Omental fat pad (tissue), 4 donors: Measurements from ENCODE around the gene CAMSAP2. TPM values are rescaled to one million over a fixed set of nuclear protein-coding genes. Genes with fewer than 3 reads are reported as not detected.

Experiments used
- ATAC-seq: fragments of 150-250 bp; one replicate; pipeline ENCODE4 v1.9.1; 2016; ENCODE audit warnings: mild to moderate bottlenecking, moderate library complexity; ENCODE audit not compliant: low FRiP score
- DNase-seq: peaks from one replicate; pipeline ENCODE4 v3.0.0-alpha.2; 2019; ENCODE audit warnings: low spot score
- total RNA-seq, 4 donors: library from RNA; depleted of rRNA; stranded (reverse); fragments of >200 nt; gene quantifications; one replicate each; pipeline ENCODE4 v1.1.0, GENCODE V29; 2016
- TF ChIP-seq, protein P1 (sequence below), 3 donors: fragments of 450-650 bp; IDR thresholded peaks; one replicate each; pipeline ENCODE4 v1.5.1; 2016 to 2017; ENCODE audit warnings: antibody characterized with exemption in 3 of 3, mild to moderate bottlenecking in 3 of 3, moderate library complexity in 2 of 3

Gene CAMSAP2
- total RNA-seq, 4 donors from 2014 or later = 37.2 to 65.2 (median 44.5) TPM

GRCh38 chr1:200706111-200706814 lies 32.4 kb upstream of the CAMSAP2 start:
- ATAC-seq = no peak
- no peak for DNase-seq
- TF ChIP-seq, protein P1, sequence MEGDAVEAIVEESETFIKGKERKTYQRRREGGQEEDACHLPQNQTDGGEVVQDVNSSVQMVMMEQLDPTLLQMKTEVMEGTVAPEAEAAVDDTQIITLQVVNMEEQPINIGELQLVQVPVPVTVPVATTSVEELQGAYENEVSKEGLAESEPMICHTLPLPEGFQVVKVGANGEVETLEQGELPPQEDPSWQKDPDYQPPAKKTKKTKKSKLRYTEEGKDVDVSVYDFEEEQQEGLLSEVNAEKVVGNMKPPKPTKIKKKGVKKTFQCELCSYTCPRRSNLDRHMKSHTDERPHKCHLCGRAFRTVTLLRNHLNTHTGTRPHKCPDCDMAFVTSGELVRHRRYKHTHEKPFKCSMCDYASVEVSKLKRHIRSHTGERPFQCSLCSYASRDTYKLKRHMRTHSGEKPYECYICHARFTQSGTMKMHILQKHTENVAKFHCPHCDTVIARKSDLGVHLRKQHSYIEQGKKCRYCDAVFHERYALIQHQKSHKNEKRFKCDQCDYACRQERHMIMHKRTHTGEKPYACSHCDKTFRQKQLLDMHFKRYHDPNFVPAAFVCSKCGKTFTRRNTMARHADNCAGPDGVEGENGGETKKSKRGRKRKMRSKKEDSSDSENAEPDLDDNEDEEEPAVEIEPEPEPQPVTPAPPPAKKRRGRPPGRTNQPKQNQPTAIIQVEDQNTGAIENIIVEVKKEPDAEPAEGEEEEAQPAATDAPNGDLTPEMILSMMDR (IDR thresholded peaks at IDR 0.05) = no peak

DNA sequence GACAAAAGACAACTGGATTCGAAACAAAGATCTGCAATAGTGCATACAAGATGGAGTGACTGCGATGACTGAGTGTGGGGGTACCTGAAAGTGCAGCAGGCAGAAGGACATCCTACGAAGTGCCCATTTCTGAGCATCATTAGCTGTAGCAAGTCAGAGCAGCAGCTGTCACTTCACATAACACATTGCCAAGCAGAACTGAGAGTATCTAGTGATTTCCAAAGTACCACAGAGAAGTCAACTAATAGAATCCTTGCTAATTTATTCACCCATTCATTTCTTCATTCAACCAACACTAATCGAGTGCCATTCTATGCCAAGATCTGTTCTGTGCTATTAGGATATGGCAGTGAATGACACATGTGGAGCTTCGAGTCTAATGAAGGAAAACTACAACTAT lies 31.6 kb upstream of the CAMSAP2 start:
- ATAC-seq (no peak), DNase-seq (no peak)
- TF ChIP-seq, protein P1 (IDR thresholded peaks at IDR 0.05) = no peak

- TF ChIP-seq, protein P1 (IDR thresholded peaks at IDR 0.05) = no peak
- ATAC-seq (no peak), DNase-seq (no peak)
Measured at GRCh38 chr1:200708161-200708560, 30.5 kb upstream of the CAMSAP2 start.

DNA sequence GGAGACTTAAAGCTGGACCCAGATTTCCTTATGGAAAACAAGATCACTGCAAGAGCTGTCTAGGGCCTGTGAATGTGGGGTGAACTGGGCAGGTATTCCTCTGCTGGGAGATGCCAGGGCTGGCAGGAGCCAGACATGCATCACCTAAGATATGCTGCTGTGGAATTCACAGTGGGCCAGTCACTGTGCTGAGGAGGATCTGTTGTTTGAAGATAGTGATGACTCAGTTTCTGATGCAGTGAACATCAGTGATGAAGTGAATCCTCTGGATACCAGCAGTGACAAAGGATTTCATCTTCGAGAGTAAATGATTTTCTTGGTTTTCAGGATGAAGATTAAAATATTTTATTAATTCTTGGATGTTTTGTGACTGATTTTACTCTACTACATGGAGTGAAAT lies 29.9 kb upstream of the CAMSAP2 start:
- ATAC-seq (no peak), DNase-seq (no peak)
- TF ChIP-seq, protein P1 (IDR thresholded peaks at IDR 0.05) = no peak

- TF ChIP-seq, protein P1 (IDR thresholded peaks at IDR 0.05) = no peak
- no peak for ATAC-seq
- no peak for DNase-seq
Measured at GRCh38 chr1:200710166-200710565, 28.5 kb upstream of the CAMSAP2 start.

- ATAC-seq = no peak
- DNase-seq = no peak
- TF ChIP-seq, protein P1 (IDR thresholded peaks at IDR 0.05) = no peak
Measured at GRCh38 chr1:200714504-200715187, 24.0 kb upstream of the CAMSAP2 start.

DNA sequence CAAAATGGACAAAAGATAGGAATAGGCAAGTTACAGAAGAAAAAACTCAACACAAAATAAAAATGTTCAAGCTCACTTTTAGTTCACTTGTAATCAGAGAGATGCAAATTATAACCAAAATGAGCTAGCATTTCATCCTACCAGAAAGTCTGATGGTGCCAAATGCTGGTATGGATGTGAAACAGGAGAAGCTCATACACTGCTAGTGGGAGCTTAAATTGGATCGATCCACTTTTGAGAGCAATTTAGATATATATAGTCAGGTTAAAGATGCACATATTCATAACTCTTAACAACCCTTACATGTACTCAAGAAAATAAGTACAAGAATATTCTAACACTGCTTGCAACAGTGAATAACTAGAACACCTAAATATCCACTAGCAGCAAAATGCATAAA lies 18.5 kb upstream of the CAMSAP2 start:
- no peak for ATAC-seq
- TF ChIP-seq, protein P1 (IDR thresholded peaks at IDR 0.05) = no peak

More for the DNA sequence above, 18.5 kb upstream of the CAMSAP2 start:
- no peak for DNase-seq
